DOHH2 (cell line): Measurements from ENCODE around the gene SPINT4.

Experiments used
- H3F3A ChIP-seq: fragments of 200-600 bp; sonication (generic), shearing (Covaris generic); 2 replicates; pipeline ENCODE4 v1.6.0; 2016; ENCODE audit warnings: antibody characterized with exemption, mild to moderate bottlenecking; ENCODE audit not compliant: control insufficient read depth, insufficient read depth
- H3K27ac ChIP-seq: fragments of 200-600 bp; sonication (generic); 2 replicates; pipeline ENCODE4 v1.5.1; 2014; ENCODE audit warnings: low read depth, mild to moderate bottlenecking, low read length, moderate library complexity
- H3K27me3 ChIP-seq: fragments of 200-600 bp; sonication (generic); 2 replicates; pipeline ENCODE4 v1.6.1; 2014; ENCODE audit warnings: mild to moderate bottlenecking, low read length, mixed read lengths; ENCODE audit not compliant: control insufficient read depth
- H3K36me3 ChIP-seq: fragments of 200-600 bp; sonication (generic); 2 replicates; pipeline ENCODE4 v1.6.1; 2014; ENCODE audit warnings: mild to moderate bottlenecking, low read length, moderate library complexity, mixed read lengths; ENCODE audit not compliant: control insufficient read depth
- H3K4me1 ChIP-seq: fragments of 200-600 bp; sonication (generic); 2 replicates; pipeline ENCODE4 v1.6.1; 2014; ENCODE audit warnings: mild to moderate bottlenecking, low read length, mixed read lengths; ENCODE audit not compliant: control insufficient read depth
- H3K4me2 ChIP-seq: fragments of 200-600 bp; sonication (generic); 2 replicates; pipeline ENCODE4 v1.6.0; 2014; ENCODE audit warnings: mild to moderate bottlenecking, low read length, moderate library complexity
- H3K4me3 ChIP-seq: fragments of 200-600 bp; sonication (generic); 2 replicates; pipeline ENCODE4 v1.5.1; 2014; ENCODE audit warnings: mild to moderate bottlenecking, low read length, mixed read lengths
- H3K79me2 ChIP-seq: fragments of 200-600 bp; sonication (generic); 2 replicates; pipeline ENCODE4 v1.6.1; 2014; ENCODE audit warnings: mild to moderate bottlenecking, low read length, mixed read lengths; ENCODE audit not compliant: control insufficient read depth
- H3K9me2 ChIP-seq: fragments of 200-600 bp; sonication (generic); replicated peaks from 2 replicates; pipeline ENCODE4 v1.6.1; 2014; ENCODE audit warnings: mild to moderate bottlenecking, low read length, mixed read lengths; ENCODE audit not compliant: control insufficient read depth
- H3K9me3 ChIP-seq: fragments of 200-600 bp; sonication (generic); 2 replicates; pipeline ENCODE4 v1.6.1; 2014; ENCODE audit warnings: antibody characterized with exemption, low read length, mixed read lengths; ENCODE audit not compliant: control insufficient read depth, insufficient read depth
- H4K20me1 ChIP-seq: fragments of 200-600 bp; sonication (generic); 2 replicates; pipeline ENCODE4 v1.6.0; 2014; ENCODE audit warnings: low read depth, mild to moderate bottlenecking, antibody characterized with exemption, low read length, moderate library complexity; ENCODE audit not compliant: control insufficient read depth, insufficient read depth
- CTCF ChIP-seq: fragments of 200-600 bp; sonication (generic); IDR thresholded peaks from one replicate; pipeline ENCODE4 v1.5.1; 2014; ENCODE audit warnings: antibody characterized with exemption, mild to moderate bottlenecking, low read depth, low read length; ENCODE audit not compliant: poor library complexity, severe bottlenecking
- EZH2phosphoT487 ChIP-seq: fragments of 200-600 bp; sonication (generic); IDR thresholded peaks from 2 replicates; pipeline ENCODE4 v1.6.1; 2017; ENCODE audit warnings: borderline replicate concordance, mild to moderate bottlenecking, antibody characterized with exemption, low read length, moderate library complexity, mixed read lengths

Gene SPINT4

GRCh38 chr20:45732199-45732598 lies 10.1 kb downstream of the SPINT4 start:
- H3K9me2 ChIP-seq = no peaks in the 10 kb centered on the region
- TF ChIP-seq EZH2phosphoT487 (no peak), CTCF (no peak)
- H3K79me2 ChIP-seq = no peaks in the 10 kb centered on the region
- no peaks in the 10 kb centered on the region for H3F3A ChIP-seq
- H3K9me3 ChIP-seq = no peaks in the 10 kb centered on the region
- no peak overlapping the region for H3K4me2 ChIP-seq
- no peaks in the 10 kb centered on the region for H3K36me3 ChIP-seq
- no peak overlapping the region for H3K4me3 ChIP-seq
- H3K4me1 ChIP-seq = no peaks in the 10 kb centered on the region
- no peak overlapping the region for H3K27ac ChIP-seq
- H4K20me1 ChIP-seq = no peaks in the 10 kb centered on the region
- no peaks in the 10 kb centered on the region for H3K27me3 ChIP-seq

- H3K79me2 ChIP-seq = no peaks in the 10 kb centered on the region
- no peaks in the 10 kb centered on the region for H3K9me2 ChIP-seq
- H3K4me3 ChIP-seq = no peak overlapping the region
- no peaks in the 10 kb centered on the region for H3K36me3 ChIP-seq
- H3F3A ChIP-seq = no peaks in the 10 kb centered on the region
- no peaks in the 10 kb centered on the region for H3K27me3 ChIP-seq
- TF ChIP-seq EZH2phosphoT487 = no peak
- TF ChIP-seq CTCF = no peak
- no peaks in the 10 kb centered on the region for H3K4me1 ChIP-seq
- H3K4me2 ChIP-seq = no peak overlapping the region
- no peaks in the 10 kb centered on the region for H4K20me1 ChIP-seq
- no peaks in the 10 kb centered on the region for H3K9me3 ChIP-seq
- no peak overlapping the region for H3K27ac ChIP-seq
These were observed 13.4 kb downstream of the SPINT4 start for GRCh38 chr20:45735552-45735951.

- no peak overlapping the region for H3K4me3 ChIP-seq
- TF ChIP-seq EZH2phosphoT487 = no peak
- TF ChIP-seq CTCF = no peak
These were observed 13.8 kb downstream of the SPINT4 start for GRCh38 chr20:45735988-45736387.

GRCh38 chr20:45742596-45742995 lies 20.4 kb downstream of the SPINT4 start:
- H3K79me2 ChIP-seq = no peaks in the 10 kb centered on the region
- H3K27me3 ChIP-seq = no peaks in the 10 kb centered on the region; the same call in 1 of the 2 replicates
- H3K9me2 ChIP-seq = no peaks in the 10 kb centered on the region
- TF ChIP-seq EZH2phosphoT487 (no peak), CTCF (no peak)
- no peak overlapping the region for H3K4me3 ChIP-seq
- H4K20me1 ChIP-seq = no peaks in the 10 kb centered on the region
- no peak overlapping the region for H3K4me2 ChIP-seq
- H3K9me3 ChIP-seq = no peaks in the 10 kb centered on the region
- no peaks in the 10 kb centered on the region for H3K4me1 ChIP-seq
- H3K27ac ChIP-seq = no peak overlapping the region
- no peaks in the 10 kb centered on the region for H3F3A ChIP-seq
- no peaks in the 10 kb centered on the region for H3K36me3 ChIP-seq

More at GRCh38 chr20:45735988-45736387, 13.8 kb downstream of the SPINT4 start:
- no peaks in the 10 kb centered on the region for H3K36me3 ChIP-seq
- no peaks in the 10 kb centered on the region for H3K27me3 ChIP-seq
- H3F3A ChIP-seq = no peaks in the 10 kb centered on the region
- no peak overlapping the region for H3K27ac ChIP-seq
- no peaks in the 10 kb centered on the region for H4K20me1 ChIP-seq
- no peak overlapping the region for H3K4me2 ChIP-seq
- H3K79me2 ChIP-seq = no peaks in the 10 kb centered on the region
- H3K4me1 ChIP-seq = no peaks in the 10 kb centered on the region
- no peaks in the 10 kb centered on the region for H3K9me2 ChIP-seq
- H3K9me3 ChIP-seq = no peaks in the 10 kb centered on the region
